GM12878 (cell line): ENCODE data around the gene ZNF653. TPM values are rescaled to one million over a fixed set of nuclear protein-coding genes. Genes with fewer than 3 reads are reported as not detected.

Experiments used
- ATAC-seq: fragments of 200-7000 bp; cut with Tn5 transposase; 3 replicates; pipeline ENCODE4 v1.9.1; 2020; ENCODE audit warnings: mild to moderate bottlenecking, moderate library complexity
- BruUV-seq: library from RNA; stranded (reverse); fragments of 400-500 nt; replicated peaks from 2 replicates; lab custom pipeline; 2021; lab: Mats Ljungman, UMichigan
- CTCF ChIA-PET: fragments of 300-600 bp; sonication (Branson Sonifier 250); formaldehyde crosslinking; extraction: SDS; loops from one replicate; lab custom pipeline; 2021; ENCODE audit warnings: inconsistent platforms; lab: Yijun Ruan, JAX
- POLR2A ChIA-PET: fragments of 350-600 bp; formaldehyde crosslinking; extraction: SDS; loops from one replicate; lab custom pipeline; 2021; ENCODE audit warnings: inconsistent platforms; lab: Charles Lee
- RAD21 ChIA-PET: fragments of 300-600 bp; sonication (Branson Sonifier 250); formaldehyde crosslinking; loops from one replicate; lab custom pipeline; 2023; ENCODE audit warnings: antibody characterized with exemption; ENCODE audit not compliant: unreplicated experiment; lab: Charles Lee
- SMC1A ChIA-PET: fragments of 300-600 bp; sonication (Branson Sonifier 250); formaldehyde crosslinking; loops from one replicate; lab custom pipeline; 2023; ENCODE audit not compliant: unreplicated experiment, uncharacterized antibody; lab: Charles Lee
- DNase-seq: peaks from one replicate; pipeline ENCODE4 v3.0.0-alpha.2; 2011; ENCODE audit warnings: low read depth, low spot score
- FAIRE-seq: peaks from 3 replicates; lab custom pipeline; 2011; peaks lifted over from hg19 to GRCh38; lab: Jason Lieb, UNC
- H2AFZ ChIP-seq: 2 replicates; pipeline ENCODE4 v1.6.0; 2011; ENCODE audit warnings: low read depth, low read length, control low read depth; ENCODE audit not compliant: control insufficient read depth
- H3K27ac ChIP-seq: 2 replicates; pipeline ENCODE4 v1.5.1; 2011; ENCODE audit warnings: control low read depth; ENCODE audit not compliant: control insufficient read depth, insufficient read depth
- H3K27me3 ChIP-seq, 2 experiments: replicated peaks in 1 of 2; 2 replicates each; pipeline versions ENCODE4 v1.6.0 to v1.6.1; 2011; ENCODE audit warnings: low read length in 1 of 2; ENCODE audit not compliant: control insufficient read depth in 2 of 2, insufficient read depth in 2 of 2
- H3K36me3 ChIP-seq, 2 experiments: 2 replicates each; pipeline ENCODE4 v1.5.1; 2011; ENCODE audit warnings: low read length in 1 of 2; ENCODE audit not compliant: control insufficient read depth in 2 of 2, insufficient read depth in 2 of 2
- H3K4me1 ChIP-seq: 2 replicates; pipeline ENCODE4 v1.6.1; 2011; ENCODE audit warnings: mild to moderate bottlenecking, low read length, moderate library complexity, mixed read lengths; ENCODE audit not compliant: control insufficient read depth, insufficient read depth
- H3K4me2 ChIP-seq: 2 replicates; pipeline ENCODE4 v1.6.0; 2011; ENCODE audit warnings: control low read depth; ENCODE audit not compliant: control insufficient read depth, insufficient read depth
- H3K4me3 ChIP-seq: fragments of 200-600 bp; sonication (generic); 2 replicates; pipeline ENCODE4 v1.5.1; 2016
- H3K79me2 ChIP-seq: 2 replicates; pipeline ENCODE4 v1.6.0; 2011; ENCODE audit warnings: low read length; ENCODE audit not compliant: control insufficient read depth, insufficient read depth
- H3K9ac ChIP-seq: 2 replicates; pipeline ENCODE4 v1.8.0; 2011; ENCODE audit warnings: low read length, control low read depth, mixed read lengths; ENCODE audit not compliant: control insufficient read depth, insufficient read depth
- H3K9me3 ChIP-seq: replicated peaks from 3 replicates; pipeline ENCODE4 v1.5.1; 2011; ENCODE audit warnings: mild to moderate bottlenecking, low read length; ENCODE audit not compliant: control insufficient read depth, insufficient read depth
- H4K20me1 ChIP-seq: 2 replicates; pipeline ENCODE4 v1.6.0; 2011; ENCODE audit not compliant: control insufficient read depth, insufficient read depth
- ATF3 ChIP-seq: IDR thresholded peaks from 2 replicates; pipeline ENCODE4 v1.6.1; 2011; ENCODE audit warnings: low read depth, mild to moderate bottlenecking, low read length, moderate library complexity, borderline replicate concordance; ENCODE audit errors: extremely low read depth
- EP300 ChIP-seq, 2 experiments: fragments of 150-350 bp in 1 of 2; IDR thresholded peaks; 2 replicates each; pipeline ENCODE4 v1.6.1; 2011 to 2012; ENCODE audit warnings: low read depth in 2 of 2, low read length in 2 of 2, borderline replicate concordance in 1 of 2, improper control_type of control experiment in 1 of 2, inconsistent platforms in 1 of 2; ENCODE audit not compliant: control insufficient read depth in 1 of 2
- EZH2 ChIP-seq: IDR thresholded peaks from 2 replicates; pipeline ENCODE4 v1.6.1; 2012; ENCODE audit warnings: low read depth, mild to moderate bottlenecking, control low read depth, inconsistent platforms, low read length, borderline replicate concordance; ENCODE audit not compliant: control insufficient read depth
- HSF1 ChIP-seq: fragments of 150-350 bp; IDR thresholded peaks from 2 replicates; pipeline ENCODE4 v1.6.1; 2014; ENCODE audit warnings: mild to moderate bottlenecking, low read depth, low read length
- IRF4 ChIP-seq: IDR thresholded peaks from 2 replicates; pipeline ENCODE4 v1.6.1; 2011; ENCODE audit warnings: low read depth, low read length
- MAX ChIP-seq: IDR thresholded peaks from 2 replicates; pipeline ENCODE4 v1.6.1; 2012; ENCODE audit warnings: low read depth, low read length, improper control_type of control experiment
- MXI1 ChIP-seq: fragments of 150-350 bp; IDR thresholded peaks from 2 replicates; pipeline ENCODE4 v1.6.1; 2011; ENCODE audit warnings: low read depth, mild to moderate bottlenecking, inconsistent platforms, low read length, improper control_type of control experiment
- MYC ChIP-seq: IDR thresholded peaks from 2 replicates; pipeline ENCODE4 v1.6.1; 2011; ENCODE audit warnings: mild to moderate bottlenecking, low read length, moderate library complexity, inconsistent platforms; ENCODE audit not compliant: insufficient read depth, insufficient replicate concordance, insufficient read length, severe bottlenecking
- NFIC ChIP-seq: IDR thresholded peaks from 2 replicates; pipeline ENCODE4 v1.6.1; 2012; ENCODE audit warnings: low read depth, mild to moderate bottlenecking, inconsistent platforms, low read length, moderate library complexity
- NR2F1 ChIP-seq: fragments of 450-650 bp; conservative IDR thresholded peaks from 2 replicates; pipeline ENCODE4 v1.6.1; 2017; ENCODE audit warnings: mild to moderate bottlenecking
- RAD51 ChIP-seq: fragments of 450-650 bp; IDR thresholded peaks from 2 replicates; pipeline ENCODE4 v1.6.1; 2016; ENCODE audit warnings: moderate library complexity, mild to moderate bottlenecking, inconsistent platforms
- RBBP5 ChIP-seq: fragments of 200-600 bp; sonication (generic); conservative IDR thresholded peaks from 2 replicates; pipeline ENCODE4 v1.6.1; 2016
- RUNX3 ChIP-seq: IDR thresholded peaks from 2 replicates; pipeline ENCODE4 v1.6.1; 2012; ENCODE audit warnings: low read length, inconsistent platforms
- SMAD5 ChIP-seq: IDR thresholded peaks from 2 replicates; pipeline ENCODE4 v1.6.1; 2016; ENCODE audit warnings: antibody characterized with exemption, low read depth
- SMARCA5 ChIP-seq: fragments of 450-650 bp; IDR thresholded peaks from 2 replicates; pipeline ENCODE4 v1.6.1; 2017; ENCODE audit warnings: mild to moderate bottlenecking
- SRF ChIP-seq, 2 experiments: IDR thresholded peaks; 2 replicates each; pipeline ENCODE4 v1.6.1; 2011; ENCODE audit warnings: low read depth in 2 of 2, low read length in 2 of 2, mild to moderate bottlenecking in 1 of 2, moderate library complexity in 1 of 2
- SUPT20H ChIP-seq: IDR thresholded peaks from 2 replicates; pipeline ENCODE4 v1.6.1; 2011; ENCODE audit warnings: low read depth, mild to moderate bottlenecking, low read length, moderate library complexity, borderline replicate concordance; ENCODE audit not compliant: control insufficient read depth
- TCF12 ChIP-seq: IDR thresholded peaks from 2 replicates; pipeline ENCODE4 v1.6.1; 2011; ENCODE audit warnings: low read depth, mild to moderate bottlenecking, low read length
- ZNF24 ChIP-seq: fragments of 450-650 bp; IDR thresholded peaks from 2 replicates; pipeline ENCODE4 v1.6.1; 2017; ENCODE audit warnings: antibody characterized with exemption, mild to moderate bottlenecking
- WGBS: methylation state at CpG from one replicate; pipeline ENCODE4 v1.1.6; 2016; ENCODE audit warnings: low lambda C conversion rate; ENCODE audit not compliant: insufficient replicate concordance, insufficient coverage; ENCODE audit errors: missing lambda C conversion rate; 5-methylcytosine and 5-hydroxymethylcytosine counted together
- in situ Hi-C: fragments of 300-500 bp; cut with MboI; formaldehyde crosslinking; loops from 9 replicates; pipeline ENCODE4 v1.14.3; 2018; ENCODE audit warnings: mixed read lengths
- intact Hi-C: fragments of 100-400 bp; cut with micrococcal nuclease; formaldehyde crosslinking; loops from one replicate; pipeline ENCODE4 v1.14.2; 2022; ENCODE audit not compliant: unreplicated experiment
- polyA plus RNA-seq, 11 experiments: library from polyadenylated mRNA; depleted of rRNA in 4 of 11; unstranded in 6 of 11; stranded (reverse) in 5 of 11; fragments of >200 nt; fragmentation: Nextera tagmentation in 4 of 11; fragmentation: Illumina TruSeq in 1 of 11; extraction: Ambion mirVana in 4 of 11; extraction: Trizol in 1 of 11; gene quantifications; 1 replicate in 1 of 11; 2 replicates in 10 of 11; pipeline versions ENCODE4 v1.2.1 to v1.2.3, GENCODE V29; 2011 to 2016; ENCODE audit warnings: inconsistent platforms in 2 of 11, missing spikeins in 2 of 11, low read depth in 1 of 11
- total RNA-seq, 4 experiments: library from RNA; depleted of rRNA in 3 of 4; stranded (reverse); fragments of >200 nt in 3 of 4; fragmentation: Illumina TruSeq in 1 of 4; extraction: Trizol in 1 of 4; gene quantifications; 2 replicates each; pipeline versions ENCODE4 v1.2.1 to v1.2.3, GENCODE V29; 2013 to 2021

Gene ZNF653
- total and polyA plus RNA-seq, 10 of the 15 experiments (the other 5 are each of a cell fraction or from before 2014, with no cell fraction given): 2.2 to 13.2 (median 6.7) TPM; not detected in 2

- Histone ChIP-seq H4K20me1 (no peaks in the 10 kb centered on the region), H3K9ac (no peak overlapping the region), H3K4me3 (no peak overlapping the region), H3K4me1 (no peaks in the 10 kb centered on the region), H3K36me3 (peaks cover 5 to 6% of the 10 kb centered on the region in 2 experiments; a peak in 3 of 4 replicates), H3K4me2 (no peak overlapping the region), H3K27me3 (no peaks in the 10 kb centered on the region), H3K9me3 (no peaks in the 10 kb centered on the region), H3K27ac (no peak overlapping the region), H3K79me2 (no peaks in the 10 kb centered on the region), H2AFZ (no peak overlapping the region)
- in situ Hi-C loops: loop anchor here (5.0 kb wide), 1 partner anchor 93 kb away; no protein-coding TSS in a partner anchor
- POLR2A ChIA-PET: interaction anchor here (0.6 kb wide), 1 partner anchor 14 kb away, joined by 3 read pairs; no protein-coding TSS in a partner anchor
- SMC1A ChIA-PET: interaction anchor here (1.3 kb wide), 1 partner anchor 96 kb away, joined by 4 read pairs; no protein-coding TSS in a partner anchor
- intact Hi-C loops: no loop called here
- DNase-seq: no peak
- CTCF ChIA-PET: interaction anchor here (1.3 to 3.0 kb wide), 2 partner anchors 65 to 94 kb away, joined by 4 to 12 read pairs; no protein-coding TSS in a partner anchor
- FAIRE-seq: no peak
- WGBS: 94% methylated on average over 24 of the region's 27 CpGs
- BruUV-seq: no TSS peak
- ATAC-seq: no peak
- RAD21 ChIA-PET: interaction anchor here (0.7 kb wide), 1 partner anchor 55 kb away, joined by 3 read pairs; no protein-coding TSS in a partner anchor
- no peak for TF ChIP-seq SRF (IDR thresholded peaks at IDR 0.05; ENCODE audit: low read depth in 2 of 2, low read length in 2 of 2)
- TF ChIP-seq IRF4: no peak
- TF ChIP-seq EP300 (IDR thresholded peaks at IDR 0.05; ENCODE audit: borderline replicate concordance in 1 of 2, control insufficient read depth in 1 of 2, low read depth in 2 of 2, low read length in 2 of 2): no peak
- TF ChIP-seq ZNF24: no peak
- no peak for TF ChIP-seq MAX
- TF ChIP-seq SMARCA5: no peak
- TF ChIP-seq RBBP5: no peak
- TF ChIP-seq NR2F1: no peak
- TF ChIP-seq EZH2: no peak
- no peak for TF ChIP-seq NFIC
- no peak for TF ChIP-seq MYC
- TF ChIP-seq SUPT20H: no peak
- TF ChIP-seq HSF1: no peak
- no peak for TF ChIP-seq TCF12
- no peak for TF ChIP-seq RUNX3
- no peak for TF ChIP-seq SMAD5
- no peak for TF ChIP-seq MXI1
- TF ChIP-seq RAD51: no peak
- no peak for TF ChIP-seq ATF3
Measured at GRCh38 chr19:11494634-11495285, 10.9 kb downstream of the ZNF653 start.
